Fibroblast of the aortic adventitia (primary cell): ENCODE data around the gene VWA7. TPM values are rescaled to one million over a fixed set of nuclear protein-coding genes. Genes with fewer than 3 reads are reported as not detected.

Experiments
- DNase-seq: peaks from one replicate; pipeline ENCODE4 v3.0.0-alpha.2; 2010; ENCODE audit warnings: low read depth
- H3K4me3 ChIP-seq: 2 replicates; pipeline ENCODE4 v1.5.1; 2011; ENCODE audit warnings: low read depth, mild to moderate bottlenecking, control low read depth, low read length, moderate library complexity
- CTCF ChIP-seq: IDR thresholded peaks from 2 replicates; pipeline ENCODE4 v1.5.1; 2011; ENCODE audit warnings: mild to moderate bottlenecking, low read length, control low read depth, inconsistent platforms; ENCODE audit not compliant: insufficient read depth
- total RNA-seq: library from RNA; depleted of rRNA; stranded (reverse); fragments of >200 nt; gene quantifications from 2 replicates; pipeline ENCODE4 v1.2.3, GENCODE V29; 2012; ENCODE audit warnings: low replicate concordance

The VWA7 gene
- total RNA-seq, 1 donor, result 0.36 TPM

- peak within 1 kb of the TSS; percentile 97 for H3K4me3 ChIP-seq
- DNase-seq, result peak; percentile 69
- TF ChIP-seq CTCF, result no peak
Observed at GRCh38 chr6:31736021-31736767, 40.9 kb downstream of the VWA7 start, which contains the start of gene CLIC1. Gene CLIC1, minus strand, starts transcription at chr6:31736530. Its CDS starts 230 bp downstream, at chr6:31736300.

- no peak for TF ChIP-seq CTCF
- peak; percentile 46 for DNase-seq
- H3K4me3 ChIP-seq, result peak overlapping the region; percentile 97
Observed at GRCh38 chr6:31734821-31735406, 42.2 kb downstream of the VWA7 start.

- TF ChIP-seq CTCF, result no peak
Observed at GRCh38 chr6:31734247-31734820, 42.8 kb downstream of the VWA7 start.

GRCh38 chr6:31733734-31734133 lies 43.4 kb downstream of the VWA7 start:
- H3K4me3 ChIP-seq, result peak overlapping the region; percentile 97
- no peak for DNase-seq
- no peak for TF ChIP-seq CTCF

More at GRCh38 chr6:31734247-31734820, 42.8 kb downstream of the VWA7 start:
- H3K4me3 ChIP-seq, result peak overlapping the region; percentile 97
- no peak for DNase-seq

- TF ChIP-seq CTCF, result no peak
- no peak overlapping the region for H3K4me3 ChIP-seq
- no peak for DNase-seq
Observed at GRCh38 chr6:31732029-31732428, 45.1 kb downstream of the VWA7 start.

GRCh38 chr6:31730631-31731086 lies 46.5 kb downstream of the VWA7 start:
- H3K4me3 ChIP-seq, result no peak overlapping the region
- TF ChIP-seq CTCF, result no peak

More at GRCh38 chr6:31730631-31731086, 46.5 kb downstream of the VWA7 start:
- DNase-seq, result no peak
